Measurements from ENCODE around the gene TMEFF2.

Gene TMEFF2

DNA sequence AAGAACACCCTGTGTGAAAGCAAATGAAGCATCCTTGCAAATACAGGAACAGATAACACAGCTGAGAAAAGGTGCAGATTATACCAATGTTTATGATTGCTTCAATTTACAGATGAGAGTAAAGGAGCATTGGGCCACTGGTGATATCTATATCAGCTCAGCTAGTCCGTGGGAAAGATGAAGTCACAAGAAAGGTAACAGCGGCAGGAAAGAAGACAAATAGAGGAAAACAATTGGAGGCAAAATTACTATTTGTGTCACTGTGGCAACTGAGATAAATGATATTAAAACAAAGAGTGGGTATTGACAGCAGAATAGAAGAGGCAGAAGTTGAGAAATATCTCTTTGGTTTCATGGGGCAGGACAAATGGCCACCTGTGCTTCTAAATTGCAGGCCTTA lies 226.6 kb downstream of the TMEFF2 start:
- H3K4me1 ChIP-seq, result no peaks in the 10 kb centered on the region
- DNase-seq, result no peak
- intact Hi-C loops (cut with DNase I; ENCODE audit: low total_unique reads), result no loop called here
- no peaks in the 10 kb centered on the region for H3K27me3 ChIP-seq
- H3K4me3 ChIP-seq, result no peak overlapping the region
- TF ChIP-seq, protein P1, sequence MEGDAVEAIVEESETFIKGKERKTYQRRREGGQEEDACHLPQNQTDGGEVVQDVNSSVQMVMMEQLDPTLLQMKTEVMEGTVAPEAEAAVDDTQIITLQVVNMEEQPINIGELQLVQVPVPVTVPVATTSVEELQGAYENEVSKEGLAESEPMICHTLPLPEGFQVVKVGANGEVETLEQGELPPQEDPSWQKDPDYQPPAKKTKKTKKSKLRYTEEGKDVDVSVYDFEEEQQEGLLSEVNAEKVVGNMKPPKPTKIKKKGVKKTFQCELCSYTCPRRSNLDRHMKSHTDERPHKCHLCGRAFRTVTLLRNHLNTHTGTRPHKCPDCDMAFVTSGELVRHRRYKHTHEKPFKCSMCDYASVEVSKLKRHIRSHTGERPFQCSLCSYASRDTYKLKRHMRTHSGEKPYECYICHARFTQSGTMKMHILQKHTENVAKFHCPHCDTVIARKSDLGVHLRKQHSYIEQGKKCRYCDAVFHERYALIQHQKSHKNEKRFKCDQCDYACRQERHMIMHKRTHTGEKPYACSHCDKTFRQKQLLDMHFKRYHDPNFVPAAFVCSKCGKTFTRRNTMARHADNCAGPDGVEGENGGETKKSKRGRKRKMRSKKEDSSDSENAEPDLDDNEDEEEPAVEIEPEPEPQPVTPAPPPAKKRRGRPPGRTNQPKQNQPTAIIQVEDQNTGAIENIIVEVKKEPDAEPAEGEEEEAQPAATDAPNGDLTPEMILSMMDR (IDR thresholded peaks at IDR 0.05), result no peak
- H3K9me3 ChIP-seq, result no peaks in the 10 kb centered on the region
- no peaks in the 10 kb centered on the region for H3K36me3 ChIP-seq
- H3K27ac ChIP-seq, result no peak overlapping the region

DNA sequence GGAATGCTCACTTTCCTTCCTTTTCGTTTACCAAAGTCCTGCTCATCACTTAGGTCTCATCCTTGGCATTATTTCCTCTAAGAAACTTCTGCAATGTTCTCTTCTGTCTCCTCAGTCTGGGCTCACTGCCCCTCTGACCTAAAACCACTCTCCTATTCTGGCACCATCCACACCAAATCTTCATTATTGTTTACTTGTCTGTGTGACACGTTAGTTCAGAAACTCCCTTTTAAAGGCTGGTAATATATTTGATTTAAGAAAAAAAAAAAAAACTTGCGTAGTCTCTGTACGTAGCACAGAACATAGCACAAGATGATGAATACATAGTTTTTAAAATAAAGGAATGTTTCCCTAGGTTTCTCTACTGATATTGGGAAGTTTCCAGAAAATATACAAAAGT lies 229.0 kb downstream of the TMEFF2 start:
- TF ChIP-seq, protein P1 (IDR thresholded peaks at IDR 0.05), result no peak
- no peak for DNase-seq
- no peaks in the 10 kb centered on the region for H3K27me3 ChIP-seq
- H3K4me1 ChIP-seq, result no peaks in the 10 kb centered on the region
- intact Hi-C loops (cut with DNase I; ENCODE audit: low total_unique reads), result no loop called here
- H3K36me3 ChIP-seq, result no peaks in the 10 kb centered on the region
- no peaks in the 10 kb centered on the region for H3K9me3 ChIP-seq
- no peak overlapping the region for H3K27ac ChIP-seq
- H3K4me3 ChIP-seq, result no peak overlapping the region

DNA sequence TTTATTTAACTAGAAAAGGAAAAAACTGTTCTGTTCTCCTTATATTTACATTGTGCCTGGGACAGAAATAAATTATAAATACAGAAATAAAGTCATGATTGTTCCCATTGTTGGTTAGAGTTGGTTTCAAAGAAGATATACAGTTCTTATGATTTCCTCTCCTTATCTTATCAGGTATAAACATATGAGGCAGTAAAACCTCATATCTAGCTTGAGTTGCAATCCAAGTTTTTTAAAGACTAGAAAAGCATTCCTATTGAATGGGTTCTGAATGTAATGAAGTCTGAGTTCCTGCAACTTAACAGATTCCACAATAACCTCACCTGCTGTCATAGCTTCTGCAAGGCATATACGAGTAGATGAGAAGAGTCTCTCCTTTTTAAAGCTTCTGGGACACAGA lies 233.2 kb downstream of the TMEFF2 start:
- Histone ChIP-seq H3K27ac (no peak overlapping the region), H3K4me1 (no peaks in the 10 kb centered on the region), H3K36me3 (no peaks in the 10 kb centered on the region), H3K27me3 (no peaks in the 10 kb centered on the region), H3K9me3 (no peaks in the 10 kb centered on the region), H3K4me3 (no peak overlapping the region)
- intact Hi-C loops (cut with DNase I; ENCODE audit: low total_unique reads), result no loop called here
- TF ChIP-seq, protein P1 (IDR thresholded peaks at IDR 0.05), result no peak
- no peak for DNase-seq

DNA sequence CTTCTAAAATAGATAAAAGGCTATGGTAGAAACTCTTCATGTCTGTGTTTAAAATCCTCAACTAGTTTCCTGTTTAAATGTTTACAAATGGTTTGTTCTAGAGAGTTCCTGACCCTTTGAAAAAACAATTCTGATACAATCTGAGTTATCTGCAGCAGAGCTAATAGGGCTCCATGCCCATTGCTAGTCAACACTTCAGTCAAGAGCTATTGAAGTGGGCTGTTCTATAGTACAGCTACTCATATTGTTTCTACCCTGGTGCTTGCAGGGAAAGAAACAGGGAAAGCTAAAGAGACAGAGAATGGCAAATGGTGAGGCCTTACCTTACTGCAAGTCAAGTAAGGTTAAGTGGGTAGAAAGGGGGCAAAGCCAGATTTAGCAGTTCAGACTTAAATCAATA lies 235.5 kb downstream of the TMEFF2 start:
- no peak overlapping the region for H3K4me3 ChIP-seq
- H3K9me3 ChIP-seq, result no peaks in the 10 kb centered on the region
- no peaks in the 10 kb centered on the region for H3K4me1 ChIP-seq
- TF ChIP-seq, protein P1 (IDR thresholded peaks at IDR 0.05), result no peak
- no peak for DNase-seq
- H3K27ac ChIP-seq, result no peak overlapping the region
- no peaks in the 10 kb centered on the region for H3K27me3 ChIP-seq
- no peaks in the 10 kb centered on the region for H3K36me3 ChIP-seq
- intact Hi-C loops (cut with DNase I; ENCODE audit: low total_unique reads), result no loop called here

DNA sequence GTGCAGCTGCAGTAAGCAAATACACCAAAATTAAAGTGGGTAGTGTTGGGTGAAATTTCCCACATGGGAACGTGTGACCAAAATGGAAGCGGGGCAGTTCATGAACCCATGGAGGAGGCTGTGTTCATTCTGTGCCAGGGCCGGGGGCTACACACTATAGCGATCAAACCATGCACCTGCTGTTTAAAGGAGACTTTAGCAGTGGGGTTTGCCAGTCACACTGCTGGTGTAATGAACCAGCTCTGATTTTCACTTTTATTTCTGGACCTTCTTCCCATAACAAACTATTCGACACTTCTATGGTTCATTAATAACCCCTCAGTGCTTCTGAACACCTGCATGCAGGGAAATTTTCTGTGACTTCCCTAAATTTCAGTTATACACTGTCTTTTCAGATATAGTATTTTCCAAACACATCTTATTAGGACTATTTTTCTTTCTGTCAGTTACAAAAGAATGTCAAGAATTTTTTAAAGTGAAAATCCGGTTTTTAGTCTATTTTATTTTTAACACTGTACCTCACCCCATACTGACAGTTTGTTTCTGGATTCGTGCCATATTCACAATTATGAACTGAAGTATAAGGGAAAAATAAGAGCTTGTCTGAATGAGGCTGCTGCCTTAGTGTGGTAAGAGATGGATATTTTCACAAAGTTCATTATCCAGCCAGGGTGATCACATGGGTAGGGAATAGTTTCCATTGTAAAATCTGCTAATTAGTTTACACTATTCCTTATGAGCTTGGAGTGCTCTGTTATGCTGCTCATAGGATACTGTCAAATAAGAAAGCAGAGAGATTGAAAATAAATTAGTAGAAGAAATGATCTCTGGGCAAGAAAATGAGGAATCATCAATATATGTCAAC lies 236.5 kb downstream of the TMEFF2 start:
- DNase-seq, result no peak
- H3K4me3 ChIP-seq, result no peak overlapping the region
- no peaks in the 10 kb centered on the region for H3K4me1 ChIP-seq
- no peaks in the 10 kb centered on the region for H3K36me3 ChIP-seq
- H3K9me3 ChIP-seq, result no peaks in the 10 kb centered on the region
- TF ChIP-seq, protein P1 (IDR thresholded peaks at IDR 0.05), result no peak
- no peaks in the 10 kb centered on the region for H3K27me3 ChIP-seq
- H3K27ac ChIP-seq, result no peak overlapping the region
- intact Hi-C loops (cut with DNase I; ENCODE audit: low total_unique reads), result no loop called here

All from tibial artery (tissue), 4 donors.